NB4 (cell line): ENCODE measurements around the gene NFATC1.

Source experiments
- POLR2A ChIP-seq: IDR thresholded peaks from 2 replicates; pipeline ENCODE4 v1.6.1; 2011; ENCODE audit warnings: mild to moderate bottlenecking; ENCODE audit not compliant: insufficient read length; ENCODE audit errors: extremely low read depth
- TF ChIP-seq, protein P1 (sequence below): IDR thresholded peaks from 2 replicates; pipeline ENCODE4 v1.6.1; 2011; ENCODE audit warnings: low read depth, low read length
- TF ChIP-seq, protein P2 (sequence below): IDR thresholded peaks from one replicate; pipeline ENCODE4 v1.5.1; 2012; ENCODE audit warnings: low read depth, low read length

DNA sequence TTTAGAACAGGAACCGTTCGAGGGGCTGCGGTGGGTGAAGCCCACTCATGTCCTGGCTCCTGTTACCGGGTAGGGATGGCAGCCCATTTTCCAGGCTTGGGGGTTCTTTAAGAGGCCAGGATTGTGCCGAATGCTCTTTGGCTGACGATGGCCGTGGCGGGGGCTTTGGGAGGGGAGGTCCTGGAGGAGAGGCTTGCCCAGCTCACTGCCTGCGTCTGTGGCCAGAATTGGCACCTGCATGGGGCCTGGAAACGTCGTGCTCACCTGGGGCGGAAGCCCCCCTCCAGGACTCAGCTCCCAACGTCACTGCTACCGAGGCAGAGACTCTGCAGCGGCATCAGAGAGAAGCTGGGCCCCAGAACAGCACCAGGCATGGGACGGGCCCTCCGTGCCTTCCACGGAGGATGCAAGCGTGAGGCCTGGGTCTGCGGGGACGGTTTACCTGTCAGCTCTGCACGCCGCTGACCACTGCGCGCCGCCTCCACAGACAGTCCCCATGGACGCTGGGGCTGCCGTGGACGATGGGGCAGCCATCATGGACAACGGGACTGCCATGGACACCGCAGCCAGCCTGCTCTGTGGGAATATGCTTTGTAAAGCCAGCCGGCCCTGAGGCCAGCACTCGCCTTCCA lies 82.9 kb downstream of the NFATC1 start:
- TF ChIP-seq, protein P1, sequence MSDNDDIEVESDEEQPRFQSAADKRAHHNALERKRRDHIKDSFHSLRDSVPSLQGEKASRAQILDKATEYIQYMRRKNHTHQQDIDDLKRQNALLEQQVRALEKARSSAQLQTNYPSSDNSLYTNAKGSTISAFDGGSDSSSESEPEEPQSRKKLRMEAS, result no peak
- TF ChIP-seq, protein P2, sequence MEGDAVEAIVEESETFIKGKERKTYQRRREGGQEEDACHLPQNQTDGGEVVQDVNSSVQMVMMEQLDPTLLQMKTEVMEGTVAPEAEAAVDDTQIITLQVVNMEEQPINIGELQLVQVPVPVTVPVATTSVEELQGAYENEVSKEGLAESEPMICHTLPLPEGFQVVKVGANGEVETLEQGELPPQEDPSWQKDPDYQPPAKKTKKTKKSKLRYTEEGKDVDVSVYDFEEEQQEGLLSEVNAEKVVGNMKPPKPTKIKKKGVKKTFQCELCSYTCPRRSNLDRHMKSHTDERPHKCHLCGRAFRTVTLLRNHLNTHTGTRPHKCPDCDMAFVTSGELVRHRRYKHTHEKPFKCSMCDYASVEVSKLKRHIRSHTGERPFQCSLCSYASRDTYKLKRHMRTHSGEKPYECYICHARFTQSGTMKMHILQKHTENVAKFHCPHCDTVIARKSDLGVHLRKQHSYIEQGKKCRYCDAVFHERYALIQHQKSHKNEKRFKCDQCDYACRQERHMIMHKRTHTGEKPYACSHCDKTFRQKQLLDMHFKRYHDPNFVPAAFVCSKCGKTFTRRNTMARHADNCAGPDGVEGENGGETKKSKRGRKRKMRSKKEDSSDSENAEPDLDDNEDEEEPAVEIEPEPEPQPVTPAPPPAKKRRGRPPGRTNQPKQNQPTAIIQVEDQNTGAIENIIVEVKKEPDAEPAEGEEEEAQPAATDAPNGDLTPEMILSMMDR, result no peak
- TF ChIP-seq POLR2A, result no peak
